H4 (cell line): Measurements from ENCODE around the gene ETS2. TPM values are rescaled to one million over a fixed set of nuclear protein-coding genes. Genes with fewer than 3 reads are reported as not detected.

Source experiments
- DNase-seq: peaks from one replicate; pipeline ENCODE4 v3.0.0-alpha.2; 2015; ENCODE audit warnings: low spot score
- total RNA-seq: library from RNA; depleted of rRNA; stranded (reverse); fragments of >200 nt; shearing (Covaris generic); gene quantifications from 2 replicates; pipeline ENCODE4 v1.2.3, GENCODE V29; 2014

Gene ETS2
- total RNA-seq, 1 experiment from 2014 or later: 36.1 TPM

DNA sequence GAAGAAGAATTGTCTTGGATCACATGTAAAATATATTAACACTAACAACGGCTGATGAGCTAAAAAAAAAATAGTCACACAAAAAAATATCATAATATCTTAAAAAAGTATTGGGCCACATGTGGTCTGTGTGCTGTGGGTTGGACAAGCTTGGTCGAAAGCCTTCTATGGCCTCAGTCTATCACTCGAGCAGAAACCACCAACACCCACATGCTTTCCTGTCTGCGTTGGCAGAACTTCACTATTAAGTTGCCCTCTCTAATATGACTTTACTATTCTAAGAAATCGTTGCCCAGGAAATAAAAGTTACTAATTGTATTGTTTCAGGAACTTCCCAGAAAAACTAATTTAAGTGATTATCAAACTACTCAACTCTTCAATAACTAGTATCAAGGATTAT lies 28.2 kb upstream of the ETS2 start:
- no peak for DNase-seq

DNA sequence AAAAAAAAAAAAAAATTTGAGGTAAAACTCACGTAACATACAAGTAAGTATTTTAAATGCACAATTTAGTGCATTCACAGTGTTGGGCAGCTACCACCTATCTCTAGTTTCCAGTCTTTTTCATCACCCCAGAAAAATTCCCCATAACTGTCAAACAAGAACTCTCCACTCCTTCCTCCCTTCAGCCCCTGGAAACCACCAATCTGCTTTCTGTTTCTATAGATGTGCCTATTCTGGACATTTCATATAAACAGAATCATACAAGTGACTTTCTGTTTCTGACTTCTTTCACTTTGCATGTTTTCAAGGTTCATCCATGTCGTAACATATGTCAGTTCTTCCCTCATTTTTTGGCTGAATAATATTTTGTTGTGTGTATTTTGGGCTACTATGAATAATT lies 24.9 kb upstream of the ETS2 start:
- DNase-seq: no peak

DNA sequence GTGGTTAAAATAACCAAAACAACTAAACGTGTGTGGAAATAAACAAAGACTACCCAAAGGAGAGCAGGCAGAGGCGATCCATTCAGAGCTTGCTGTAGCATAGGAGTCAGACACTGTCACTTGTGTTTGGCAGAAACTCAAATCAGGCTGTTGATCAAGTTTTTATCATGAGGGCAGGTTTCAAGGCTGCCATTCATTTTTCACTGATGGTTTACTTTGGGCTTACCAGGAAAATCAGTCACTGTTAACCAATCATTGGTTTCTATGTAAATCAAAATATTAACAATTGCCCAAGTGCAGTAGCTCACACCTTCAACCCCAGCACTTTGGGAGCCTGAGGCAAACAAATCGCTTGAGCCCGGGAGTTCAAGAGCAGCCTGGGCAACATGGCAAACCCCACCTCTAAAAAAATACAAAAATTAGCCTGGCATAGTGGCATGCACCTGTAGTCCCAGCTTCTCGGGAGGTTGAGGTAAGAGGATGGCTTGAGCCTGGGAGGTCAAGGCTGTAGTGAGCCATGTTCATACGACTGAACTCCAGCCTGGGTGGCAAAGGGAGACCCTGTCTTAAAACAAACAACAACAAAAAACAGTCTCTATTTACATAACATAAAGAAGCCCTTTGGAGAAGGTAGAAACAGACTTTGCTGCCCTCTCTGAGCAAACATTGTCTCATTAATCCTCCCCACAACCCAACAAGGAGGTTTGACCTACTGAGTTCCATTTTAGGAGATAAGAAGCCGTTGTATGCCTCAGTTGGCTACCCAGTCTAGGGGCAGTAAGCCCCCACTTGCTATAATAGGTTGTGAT lies 21.1 kb upstream of the ETS2 start:
- DNase-seq: no peak

DNA sequence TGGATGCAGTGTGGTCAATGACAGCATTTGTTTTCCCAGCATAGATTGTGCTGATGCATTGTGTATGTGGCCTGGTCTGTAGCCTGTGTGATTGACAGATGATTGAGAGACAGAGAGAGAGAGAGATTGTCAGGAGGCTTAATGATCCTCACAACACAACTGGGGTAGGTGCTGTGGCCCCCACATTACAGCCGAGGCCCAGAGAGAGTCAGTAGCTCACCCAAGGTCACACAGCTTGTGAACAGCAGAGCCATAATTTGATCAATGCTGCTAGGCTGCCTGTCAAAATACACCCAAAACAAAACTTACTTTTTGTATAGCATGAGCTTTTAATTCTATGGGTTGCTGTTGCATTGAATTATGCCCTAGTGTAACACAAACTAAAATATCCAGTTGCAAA lies 20.2 kb upstream of the ETS2 start:
- no peak for DNase-seq

DNA sequence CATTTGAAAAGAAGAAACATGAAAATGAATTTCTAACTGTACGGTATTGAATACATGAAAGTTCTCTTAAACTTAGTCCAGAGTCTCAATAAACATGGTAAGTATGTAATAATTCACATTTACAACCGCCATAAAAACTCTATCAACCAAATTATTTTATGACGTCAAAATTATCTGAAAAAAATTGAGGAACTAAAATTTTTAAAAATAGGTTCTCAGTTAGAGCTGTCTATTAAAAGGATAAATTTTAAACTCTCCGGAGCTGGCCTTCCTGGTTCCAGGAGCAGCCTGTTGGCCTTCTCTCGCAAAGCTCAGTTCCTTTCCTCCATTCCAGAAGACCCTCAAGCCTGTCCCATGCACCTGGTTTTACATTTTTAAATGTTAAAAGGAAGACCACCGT lies 18.7 kb upstream of the ETS2 start:
- DNase-seq: no peak

DNA sequence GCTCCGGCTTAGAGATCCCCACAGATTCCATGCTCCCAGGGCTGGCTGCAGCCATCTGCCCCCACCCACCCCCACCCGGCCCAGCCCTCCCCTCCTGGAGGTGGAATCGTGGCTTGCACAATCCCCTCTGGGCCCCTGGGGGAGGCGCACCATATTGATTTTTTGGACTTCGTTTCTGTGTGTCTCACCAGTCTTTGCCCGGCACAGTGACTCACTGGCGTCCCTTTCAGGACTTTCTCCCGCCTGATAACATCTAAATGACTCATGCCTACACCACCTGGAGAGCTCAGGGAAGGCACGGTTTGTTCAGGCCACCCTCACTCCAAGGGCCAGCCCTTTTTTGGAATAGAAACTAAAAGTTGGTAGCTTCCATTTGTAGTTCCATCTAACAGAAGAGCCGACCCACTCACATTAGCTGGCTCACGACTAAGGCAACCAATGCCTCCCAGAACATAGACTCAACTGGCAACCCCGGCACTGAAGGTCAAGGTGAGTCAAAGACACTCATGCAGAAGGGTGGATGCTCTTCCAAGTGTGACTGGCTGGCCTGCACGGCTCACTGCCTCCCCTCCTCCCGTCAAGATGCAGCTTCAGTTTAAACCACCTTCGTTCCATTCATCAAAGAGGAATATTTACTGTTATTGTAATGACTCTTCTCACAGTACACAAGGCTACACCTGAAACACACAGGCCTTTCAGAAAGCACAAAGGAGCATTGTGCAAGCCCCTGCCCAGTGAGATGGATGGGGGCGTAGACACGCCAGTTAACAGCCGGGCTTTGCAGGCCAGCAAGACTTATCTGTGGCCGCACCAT lies 18.1 kb upstream of the ETS2 start:
- peak; percentile 98 for DNase-seq

DNA sequence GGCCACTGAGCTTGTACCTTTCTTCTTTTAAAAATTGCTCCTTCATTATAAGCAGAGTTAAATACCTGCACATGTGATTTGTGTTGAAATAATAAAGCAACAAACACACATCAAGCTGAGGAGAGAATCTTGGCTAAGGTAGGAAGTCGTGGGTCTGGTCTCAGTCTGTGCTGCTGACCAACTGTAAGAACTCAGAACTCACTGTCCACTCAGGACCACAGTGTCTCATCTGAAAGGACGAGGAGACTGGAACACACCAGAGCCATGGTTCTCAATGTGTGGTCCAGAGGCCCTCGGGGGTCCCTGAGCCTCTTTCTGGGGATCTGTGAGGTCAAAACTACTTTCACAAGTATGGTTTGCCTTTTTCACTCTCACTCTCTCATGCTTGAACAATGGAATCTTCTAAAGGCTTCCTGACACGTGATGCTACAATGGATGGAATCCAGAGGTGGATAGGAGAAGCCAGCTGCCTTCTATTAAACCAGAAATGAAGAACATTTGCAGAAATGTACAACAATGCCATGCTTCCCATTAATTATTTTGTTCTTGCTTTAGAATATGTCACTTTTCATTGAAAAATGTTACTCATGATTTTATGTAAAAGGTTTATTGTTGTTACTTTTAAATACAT lies 17.3 kb upstream of the ETS2 start:
- DNase-seq: no peak

DNA sequence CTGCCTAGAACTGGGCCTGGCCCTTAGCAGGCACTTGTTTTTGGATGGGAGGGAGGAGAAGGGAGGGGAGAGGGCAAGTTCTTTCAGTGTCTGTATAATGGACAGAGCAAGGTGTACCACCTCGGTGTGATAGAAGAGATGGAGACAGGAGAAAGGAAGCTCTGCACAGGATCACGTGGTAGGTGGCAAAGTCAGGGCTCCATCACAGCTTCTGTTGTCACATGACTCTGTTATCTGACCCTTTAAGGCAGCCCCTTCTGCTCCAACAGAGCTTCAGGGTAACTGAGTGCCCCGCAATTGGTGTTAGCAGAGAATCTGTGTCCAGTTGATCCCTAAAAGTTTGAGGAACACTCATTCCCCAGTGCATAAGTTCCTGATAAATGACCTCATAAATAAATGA lies 16.5 kb upstream of the ETS2 start:
- no peak for DNase-seq

DNA sequence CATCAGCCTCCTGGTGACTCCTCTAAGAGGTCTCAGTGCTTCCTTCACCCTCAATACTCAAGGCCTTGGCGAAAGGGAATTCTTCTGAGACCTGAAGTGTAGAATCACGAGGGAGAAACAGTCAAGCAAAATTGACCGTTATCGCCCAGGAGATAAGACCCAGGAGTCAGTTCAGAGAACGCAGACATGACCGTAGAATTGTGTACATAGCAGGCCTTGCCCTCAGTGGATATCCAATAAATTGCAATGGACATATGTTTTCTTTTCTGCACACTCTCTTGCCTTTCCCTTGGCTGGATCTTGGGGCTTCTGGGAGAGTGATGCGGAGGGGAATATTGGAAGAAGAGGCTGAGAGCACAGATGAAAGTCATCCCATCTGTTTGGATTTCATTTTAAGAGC lies 15.7 kb upstream of the ETS2 start:
- DNase-seq: no peak

DNA sequence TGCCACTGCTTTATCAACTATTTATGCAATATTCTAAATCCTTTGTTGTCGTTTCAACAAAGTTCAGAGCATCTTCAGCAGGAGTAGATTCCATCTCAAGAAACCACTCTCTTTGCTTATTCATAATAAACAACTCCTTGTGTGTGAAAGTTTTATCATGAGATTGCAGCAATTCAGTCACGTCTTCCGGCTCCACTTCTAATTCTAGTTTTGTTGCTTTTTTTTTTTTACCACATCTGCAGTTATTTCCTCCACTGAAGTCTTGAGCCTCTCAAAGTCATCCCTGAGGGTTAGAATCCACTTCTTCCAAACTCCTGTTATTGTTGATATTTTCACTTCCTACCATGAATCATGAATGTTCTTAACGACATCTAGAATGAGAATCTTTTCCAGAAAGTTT lies 14.8 kb upstream of the ETS2 start:
- no peak for DNase-seq

DNA sequence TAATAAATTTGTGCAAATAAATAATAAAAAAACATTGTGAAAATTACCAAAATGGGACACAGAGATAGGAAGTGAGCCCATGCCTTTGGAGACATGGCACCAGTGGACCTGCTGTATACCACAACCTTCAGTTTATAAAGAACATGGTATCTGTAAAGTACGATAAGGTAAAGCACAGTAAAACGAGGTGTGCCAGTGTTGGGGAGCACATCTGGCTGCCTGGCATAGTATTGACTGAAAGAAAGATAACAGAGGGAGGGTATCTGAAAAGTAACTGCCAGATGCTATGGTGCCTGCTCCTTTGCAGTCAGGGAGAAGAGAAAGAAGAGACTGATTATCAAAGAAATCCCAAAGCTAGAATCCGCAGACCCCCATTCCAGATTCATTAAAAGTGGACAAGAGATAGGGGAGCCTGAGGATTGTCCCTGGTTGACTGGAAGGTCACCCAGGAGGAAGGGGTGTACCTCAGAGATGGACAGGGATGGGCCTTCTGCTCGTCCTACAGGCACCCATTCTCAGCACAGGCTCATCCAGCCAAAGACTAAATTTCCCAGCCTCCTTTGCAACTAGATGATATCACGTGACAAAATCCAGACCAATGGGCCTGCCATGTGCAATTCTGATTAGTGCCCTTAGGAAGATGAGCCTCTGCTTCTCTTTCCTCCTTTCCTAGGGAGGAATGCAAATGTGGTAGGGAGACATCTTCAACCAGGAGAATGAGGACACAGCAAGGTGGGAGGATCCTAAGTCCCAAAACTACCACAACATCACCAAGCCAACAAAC lies 12.9 kb upstream of the ETS2 start:
- DNase-seq: no peak

DNA sequence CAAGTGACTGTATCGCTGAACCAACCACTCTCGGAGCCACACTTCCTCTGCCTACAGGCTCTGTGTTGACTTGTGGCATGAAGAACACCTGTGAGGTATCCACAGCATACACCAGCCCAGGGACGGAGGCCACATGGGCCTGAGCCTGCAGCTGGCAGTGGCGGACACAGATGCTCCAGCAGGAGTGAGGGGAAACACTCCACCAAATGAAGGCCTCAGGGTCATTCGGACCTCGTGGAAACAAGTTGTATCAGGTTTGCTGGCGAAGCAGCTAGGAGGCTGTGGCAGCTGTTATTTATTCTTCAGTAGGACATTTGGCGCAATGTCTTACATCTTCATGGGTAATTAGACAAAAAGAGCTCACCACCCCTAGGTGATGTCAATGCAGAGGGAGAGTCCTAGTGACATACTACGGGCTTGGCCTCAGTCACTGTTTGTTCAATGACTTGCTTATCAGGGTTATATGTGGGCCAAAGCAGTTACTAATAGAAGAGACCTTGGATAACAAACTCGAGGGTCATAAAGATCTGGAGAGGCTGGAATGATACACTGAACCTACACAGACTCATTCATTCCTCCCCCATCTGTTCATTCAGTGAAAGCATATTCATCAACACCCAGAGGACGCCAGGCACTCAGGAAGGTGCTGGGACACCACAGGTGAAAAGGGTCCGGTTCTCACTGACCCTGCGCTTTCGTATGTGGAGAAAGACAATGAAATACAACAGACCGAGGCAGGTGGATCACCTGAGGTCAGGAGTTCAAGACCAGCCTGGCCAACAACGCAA lies 11.6 kb upstream of the ETS2 start:
- DNase-seq: no peak

DNA sequence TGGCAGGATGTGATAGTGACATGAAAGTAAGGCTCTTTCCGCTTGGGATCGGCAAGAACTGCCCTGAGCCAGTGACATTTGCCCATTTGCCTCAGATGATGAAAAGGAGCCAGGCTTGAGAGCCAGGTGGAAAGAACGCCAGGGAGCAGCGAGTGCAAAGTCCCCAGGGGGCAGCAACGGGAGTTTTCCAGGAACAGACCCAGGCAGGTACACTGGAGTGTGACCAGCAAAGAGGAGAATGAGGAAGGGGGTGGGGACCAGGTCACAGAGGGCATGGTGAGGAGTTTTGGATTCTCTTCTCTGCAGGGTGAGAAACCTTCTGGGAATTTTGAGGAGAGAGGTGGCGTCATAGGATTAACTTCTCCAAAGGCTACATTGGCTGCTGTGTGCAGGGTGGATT lies 10.8 kb upstream of the ETS2 start:
- DNase-seq: no peak

DNA sequence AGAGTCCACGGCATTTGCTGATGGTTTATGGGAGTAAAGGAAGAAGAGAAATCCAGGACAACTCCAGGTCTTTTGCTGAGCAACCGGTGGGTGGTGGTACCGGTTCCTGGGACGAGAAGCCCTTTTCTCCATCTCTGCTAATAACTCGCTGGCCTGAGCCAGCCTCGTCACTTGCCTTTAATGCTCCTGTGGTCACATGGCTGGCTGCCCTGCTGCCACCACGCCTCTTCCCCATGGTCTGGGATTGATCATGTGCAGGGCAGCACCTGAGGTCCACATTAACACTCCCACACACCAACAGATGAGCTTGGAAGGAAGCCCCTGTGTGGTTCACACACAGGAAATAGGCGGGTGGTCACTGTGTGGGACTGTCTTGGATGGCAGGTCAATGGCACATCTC lies 10.3 kb upstream of the ETS2 start:
- no peak for DNase-seq

DNA sequence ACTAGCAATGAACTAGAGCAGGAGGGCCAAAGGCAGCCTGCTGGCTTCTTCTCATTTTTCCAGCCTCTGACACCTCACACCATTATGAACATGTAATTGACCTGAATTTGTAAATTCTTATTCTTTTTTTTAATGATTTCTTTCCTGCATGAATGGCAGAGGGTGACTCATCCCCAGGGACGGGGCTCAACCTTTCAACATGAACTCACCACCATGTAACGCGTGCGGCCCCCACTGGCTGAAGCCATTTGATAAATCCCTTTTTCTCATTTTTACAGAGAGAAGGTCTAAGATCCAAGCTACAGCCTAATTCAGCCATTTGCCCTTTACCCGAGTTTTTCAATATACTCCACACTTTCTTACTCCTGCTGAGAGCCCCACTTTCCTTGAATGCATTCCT lies 9.3 kb upstream of the ETS2 start:
- peak; percentile 57 for DNase-seq

DNA sequence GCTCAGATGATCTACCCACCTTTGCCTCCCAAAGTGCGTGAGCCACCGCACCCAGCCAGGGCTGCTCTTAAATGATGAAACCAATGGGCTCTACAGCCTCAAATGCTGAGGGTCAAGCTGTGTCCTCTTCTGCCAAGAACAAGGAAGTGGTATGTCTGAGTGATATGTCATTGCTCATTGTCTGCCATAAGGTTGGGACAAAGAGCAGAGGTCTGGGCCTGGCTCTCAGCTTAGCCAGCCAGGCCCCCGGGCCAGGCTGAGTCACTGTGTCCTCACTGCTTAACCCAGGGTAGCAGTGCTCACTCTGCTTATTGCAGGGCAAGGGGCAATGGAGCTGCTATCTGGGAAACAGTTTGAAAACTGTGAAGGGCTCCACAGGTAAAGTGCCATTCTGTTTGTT lies 8.3 kb upstream of the ETS2 start:
- DNase-seq: peak; percentile 35

DNA sequence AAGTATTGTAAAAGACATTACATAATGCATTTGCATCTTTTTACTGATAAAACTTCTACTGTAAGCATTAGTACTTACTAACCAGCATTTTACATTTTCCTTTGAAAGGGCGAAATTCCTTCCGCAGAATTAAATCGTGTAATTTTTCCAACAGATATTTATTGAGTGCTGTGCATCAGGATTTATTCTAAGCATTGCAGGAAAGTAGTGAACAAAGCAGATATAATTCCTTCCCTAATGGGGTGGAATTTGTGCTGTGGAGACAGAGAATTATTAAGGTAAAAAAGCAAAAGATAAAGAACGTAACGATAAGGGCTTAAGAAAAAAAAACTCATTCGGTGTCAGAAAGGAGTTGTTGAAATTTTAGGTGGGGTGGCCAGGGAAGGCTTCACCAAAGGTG lies 7.6 kb upstream of the ETS2 start:
- no peak for DNase-seq

DNA sequence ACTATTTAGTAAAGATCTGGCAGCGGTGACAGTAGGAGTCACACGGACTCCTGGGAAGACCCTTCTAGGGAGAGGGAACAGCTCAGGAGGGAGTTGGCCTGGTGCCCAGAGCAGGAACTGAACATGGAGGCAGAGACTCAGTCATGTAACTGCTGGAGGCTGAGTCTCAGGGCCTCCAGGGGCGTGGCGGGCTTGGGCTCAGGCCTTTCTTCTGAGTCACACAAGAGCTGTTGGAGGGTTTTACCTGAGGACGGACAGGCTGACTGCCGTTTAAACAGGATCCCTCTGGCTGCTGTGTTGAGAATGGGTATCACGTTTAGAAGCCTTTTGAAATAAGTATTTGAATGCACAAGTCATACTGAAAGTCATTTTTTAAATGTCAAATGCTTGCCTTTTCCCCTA lies 7.2 kb upstream of the ETS2 start:
- DNase-seq: peak; percentile 85

DNA sequence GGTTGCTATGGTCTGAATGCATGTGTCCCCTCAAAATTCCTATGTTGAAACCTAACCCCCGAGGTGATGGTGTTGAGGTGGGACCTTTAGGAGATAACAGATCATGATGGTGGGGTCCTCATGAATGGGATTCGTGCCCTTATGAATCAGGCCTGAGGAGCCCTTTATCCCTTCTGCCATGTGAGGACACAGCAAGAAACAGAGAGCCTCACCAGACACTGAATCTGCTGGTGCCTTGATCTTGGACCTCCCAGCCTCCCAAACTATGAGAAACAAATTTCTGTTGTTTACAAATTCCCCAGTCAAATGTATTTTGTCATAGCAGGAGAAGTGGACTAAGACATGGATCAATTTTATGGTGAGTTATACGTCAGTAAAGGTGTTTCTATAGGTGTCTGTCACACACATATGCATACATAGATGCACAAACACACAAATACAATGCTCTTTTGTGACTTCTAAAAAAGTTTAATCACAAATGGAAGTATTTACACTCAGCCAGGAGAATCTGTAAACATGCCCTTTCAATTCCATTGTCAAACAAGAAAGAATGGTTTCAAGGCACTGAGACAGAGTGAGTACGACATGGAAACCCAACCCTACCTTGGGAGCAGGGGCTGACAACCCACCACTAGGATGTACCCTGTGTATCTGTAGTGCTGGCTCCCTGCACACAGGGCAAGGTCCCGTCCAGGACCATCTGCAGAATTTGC lies 5.5 kb upstream of the ETS2 start:
- DNase-seq: no peak

DNA sequence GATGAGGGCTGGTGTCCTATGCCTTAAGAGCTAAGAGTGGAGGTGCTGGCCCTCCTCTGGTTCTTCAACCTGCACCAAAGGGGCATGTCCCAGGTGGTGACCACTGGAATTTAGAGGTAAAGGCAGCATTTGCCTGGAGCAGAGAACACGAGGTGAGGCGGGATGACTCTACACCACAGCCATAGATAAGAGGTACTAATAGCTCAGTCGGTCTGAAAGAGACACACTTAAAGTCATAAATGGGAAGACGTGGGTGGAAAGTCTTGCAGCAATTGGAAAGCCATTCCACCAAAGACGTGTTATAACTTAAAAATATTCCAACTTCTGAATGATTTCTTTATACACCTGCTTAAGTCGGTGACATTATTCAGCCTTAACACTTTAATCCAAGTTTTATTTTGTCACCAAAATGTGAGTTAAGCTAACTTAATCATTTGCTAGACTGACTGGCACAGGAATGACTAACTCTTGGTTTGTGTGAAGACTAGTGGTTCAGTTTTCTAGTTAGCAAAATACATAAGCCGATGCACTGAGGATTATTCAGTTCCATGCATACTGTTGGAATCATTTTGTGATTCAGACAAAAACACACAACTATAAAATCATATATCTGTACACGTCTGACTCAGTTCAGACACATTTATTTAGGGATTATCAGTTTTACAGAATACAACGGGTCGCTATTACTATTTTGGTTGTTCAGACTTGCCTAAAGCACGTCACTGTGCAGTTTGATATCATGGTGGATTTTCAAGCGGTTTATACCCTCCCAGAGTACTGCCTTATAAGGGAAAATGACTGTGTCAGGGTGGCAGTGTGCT lies 4.6 kb upstream of the ETS2 start:
- no peak for DNase-seq
